DMS79 (cell line): Measurements from ENCODE around the gene DMRTC2.

Experiments
- DNase-seq: peaks from one replicate; lab custom pipeline; 2025; lab: John Stamatoyannopoulos, UW

Gene DMRTC2

GRCh38 chr19:41847351-41848105 is 2.7 kb downstream of the DMRTC2 start:
- no peak for DNase-seq

- no peak for DNase-seq
These were observed 3.8 kb downstream of the DMRTC2 start for GRCh38 chr19:41848666-41849065.

GRCh38 chr19:41849067-41849466 is 4.2 kb downstream of the DMRTC2 start:
- DNase-seq = no peak

- DNase-seq = no peak
These were observed 5.5 kb downstream of the DMRTC2 start for GRCh38 chr19:41850381-41850780.

GRCh38 chr19:41851456-41851855 is 6.6 kb downstream of the DMRTC2 start:
- no peak for DNase-seq

- no peak for DNase-seq
These were observed 8.5 kb downstream of the DMRTC2 start for GRCh38 chr19:41853344-41853743.

- DNase-seq = no peak
These were observed 8.9 kb downstream of the DMRTC2 start for GRCh38 chr19:41853768-41854167.

GRCh38 chr19:41859213-41859617 is 14.4 kb downstream of the DMRTC2 start:
- no peak for DNase-seq

- peak; percentile 96 for DNase-seq
These were observed 15.0 kb downstream of the DMRTC2 start, which contains the start of gene RPS19 for GRCh38 chr19:41859618-41860418. TSS of gene RPS19 (plus strand) at chr19:41860255. CDS start at chr19:41860775, 520 bp downstream.

- no peak for DNase-seq
These were observed 15.7 kb downstream of the DMRTC2 start for GRCh38 chr19:41860419-41861115.

GRCh38 chr19:41861116-41861768 is 16.4 kb downstream of the DMRTC2 start:
- DNase-seq = peak; percentile 47

GRCh38 chr19:41861846-41862245 is 17.0 kb downstream of the DMRTC2 start:
- no peak for DNase-seq

GRCh38 chr19:41862445-41862986 is 17.7 kb downstream of the DMRTC2 start:
- DNase-seq = no peak

- no peak for DNase-seq
These were observed 18.5 kb downstream of the DMRTC2 start for GRCh38 chr19:41863209-41863931.

GRCh38 chr19:41864374-41864773 is 19.5 kb downstream of the DMRTC2 start:
- no peak for DNase-seq

- DNase-seq = no peak
These were observed 21.4 kb downstream of the DMRTC2 start for GRCh38 chr19:41866284-41866683.

- DNase-seq = peak; percentile 95
These were observed 23.5 kb downstream of the DMRTC2 start for GRCh38 chr19:41868120-41868988.

GRCh38 chr19:41868989-41869300 is 24.1 kb downstream of the DMRTC2 start:
- DNase-seq = no peak

- peak; percentile 53 for DNase-seq
These were observed 24.6 kb downstream of the DMRTC2 start for GRCh38 chr19:41869374-41869955.

GRCh38 chr19:41870401-41870873 is 25.6 kb downstream of the DMRTC2 start:
- peak; percentile 18 for DNase-seq
